ENCODE data around the gene NRIP1.

The NRIP1 gene

GRCh38 chr21:14955936-14956520 lies 108.8 kb downstream of the NRIP1 start:
- no peak overlapping the region for H3K4me3 ChIP-seq (ENCODE audit: insufficient read depth, low read length, poor library complexity, severe bottlenecking)
- H3K36me3 ChIP-seq (ENCODE audit: low read length) = no peaks in the 10 kb centered on the region
- no peak overlapping the region for H3K27ac ChIP-seq (ENCODE audit: low read depth, low read length)
- H3K9ac ChIP-seq (ENCODE audit: low read length) = no peak overlapping the region
- H3K27me3 ChIP-seq (ENCODE audit: low read length) = no peaks in the 10 kb centered on the region
- no peaks in the 10 kb centered on the region for H3F3A ChIP-seq (ENCODE audit: insufficient read depth)
- no peaks in the 10 kb centered on the region for H3K9me2 ChIP-seq (replicated peaks; ENCODE audit: insufficient read depth, low read length)
- no peak overlapping the region for H2AFZ ChIP-seq (ENCODE audit: low read depth, low read length, severe bottlenecking)
- no peak for TF ChIP-seq EZH2phosphoT487 (conservative IDR thresholded peaks at IDR 0.05; ENCODE audit: low read length)
- TF ChIP-seq, protein P1, sequence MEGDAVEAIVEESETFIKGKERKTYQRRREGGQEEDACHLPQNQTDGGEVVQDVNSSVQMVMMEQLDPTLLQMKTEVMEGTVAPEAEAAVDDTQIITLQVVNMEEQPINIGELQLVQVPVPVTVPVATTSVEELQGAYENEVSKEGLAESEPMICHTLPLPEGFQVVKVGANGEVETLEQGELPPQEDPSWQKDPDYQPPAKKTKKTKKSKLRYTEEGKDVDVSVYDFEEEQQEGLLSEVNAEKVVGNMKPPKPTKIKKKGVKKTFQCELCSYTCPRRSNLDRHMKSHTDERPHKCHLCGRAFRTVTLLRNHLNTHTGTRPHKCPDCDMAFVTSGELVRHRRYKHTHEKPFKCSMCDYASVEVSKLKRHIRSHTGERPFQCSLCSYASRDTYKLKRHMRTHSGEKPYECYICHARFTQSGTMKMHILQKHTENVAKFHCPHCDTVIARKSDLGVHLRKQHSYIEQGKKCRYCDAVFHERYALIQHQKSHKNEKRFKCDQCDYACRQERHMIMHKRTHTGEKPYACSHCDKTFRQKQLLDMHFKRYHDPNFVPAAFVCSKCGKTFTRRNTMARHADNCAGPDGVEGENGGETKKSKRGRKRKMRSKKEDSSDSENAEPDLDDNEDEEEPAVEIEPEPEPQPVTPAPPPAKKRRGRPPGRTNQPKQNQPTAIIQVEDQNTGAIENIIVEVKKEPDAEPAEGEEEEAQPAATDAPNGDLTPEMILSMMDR (IDR thresholded peaks at IDR 0.05; ENCODE audit: insufficient read depth, low read length, poor library complexity, severe bottlenecking) = no peak
- H3K79me2 ChIP-seq (ENCODE audit: insufficient read depth, low read length) = no peaks in the 10 kb centered on the region
- no peaks in the 10 kb centered on the region for H4K20me1 ChIP-seq (ENCODE audit: low read depth, low read length)
- no peaks in the 10 kb centered on the region for H3K9me3 ChIP-seq (ENCODE audit: insufficient read depth, low read length)
- H3K4me2 ChIP-seq (ENCODE audit: low read depth, low read length, poor library complexity, severe bottlenecking) = no peak overlapping the region

GRCh38 chr21:14952916-14953315 lies 111.9 kb downstream of the NRIP1 start:
- no peaks in the 10 kb centered on the region for H3K9me2 ChIP-seq (replicated peaks; ENCODE audit: insufficient read depth, low read length)
- no peaks in the 10 kb centered on the region for H3K79me2 ChIP-seq (ENCODE audit: insufficient read depth, low read length)
- no peak overlapping the region for H3K4me3 ChIP-seq (ENCODE audit: insufficient read depth, low read length, poor library complexity, severe bottlenecking)
- H3K27ac ChIP-seq (ENCODE audit: low read depth, low read length) = no peak overlapping the region
- no peaks in the 10 kb centered on the region for H3F3A ChIP-seq (ENCODE audit: insufficient read depth)
- no peak for TF ChIP-seq EZH2phosphoT487 (conservative IDR thresholded peaks at IDR 0.05; ENCODE audit: low read length)
- TF ChIP-seq, protein P1 (IDR thresholded peaks at IDR 0.05; ENCODE audit: insufficient read depth, low read length, poor library complexity, severe bottlenecking) = no peak
- H3K9me3 ChIP-seq (ENCODE audit: insufficient read depth, low read length) = no peaks in the 10 kb centered on the region
- H3K9ac ChIP-seq (ENCODE audit: low read length) = no peak overlapping the region
- H3K4me2 ChIP-seq (ENCODE audit: low read depth, low read length, poor library complexity, severe bottlenecking) = no peak overlapping the region
- no peaks in the 10 kb centered on the region for H3K27me3 ChIP-seq (ENCODE audit: low read length)
- H2AFZ ChIP-seq (ENCODE audit: low read depth, low read length, severe bottlenecking) = no peak overlapping the region
- no peaks in the 10 kb centered on the region for H3K36me3 ChIP-seq (ENCODE audit: low read length)
- no peaks in the 10 kb centered on the region for H4K20me1 ChIP-seq (ENCODE audit: low read depth, low read length)

DNA sequence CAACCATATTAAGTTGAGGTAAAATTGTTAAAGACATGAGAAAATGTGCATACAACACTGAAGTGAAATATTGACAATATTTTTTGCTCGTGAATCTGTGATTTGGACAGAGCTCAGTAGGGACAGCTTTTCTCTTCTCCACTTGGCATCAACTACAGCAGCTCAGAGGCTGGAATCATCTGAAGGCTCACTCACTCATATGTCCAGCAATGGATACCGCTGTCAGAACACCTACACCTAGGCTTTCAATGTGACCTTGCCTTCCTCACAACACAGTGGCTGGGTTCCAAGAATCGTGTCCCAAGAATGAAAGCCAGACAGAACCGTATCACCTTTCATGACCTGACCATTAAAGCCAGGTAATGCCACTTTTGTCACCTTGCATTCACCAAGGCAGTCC lies 115.2 kb downstream of the NRIP1 start:
- no peaks in the 10 kb centered on the region for H3K27me3 ChIP-seq (ENCODE audit: low read length)
- no peaks in the 10 kb centered on the region for H3K79me2 ChIP-seq (ENCODE audit: insufficient read depth, low read length)
- H3K9me2 ChIP-seq (replicated peaks; ENCODE audit: insufficient read depth, low read length) = no peaks in the 10 kb centered on the region
- H3K4me2 ChIP-seq (ENCODE audit: low read depth, low read length, poor library complexity, severe bottlenecking) = no peak overlapping the region
- no peaks in the 10 kb centered on the region for H4K20me1 ChIP-seq (ENCODE audit: low read depth, low read length)
- H2AFZ ChIP-seq (ENCODE audit: low read depth, low read length, severe bottlenecking) = no peak overlapping the region
- no peak for TF ChIP-seq EZH2phosphoT487 (conservative IDR thresholded peaks at IDR 0.05; ENCODE audit: low read length)
- TF ChIP-seq, protein P1 (IDR thresholded peaks at IDR 0.05; ENCODE audit: insufficient read depth, low read length, poor library complexity, severe bottlenecking) = no peak
- no peaks in the 10 kb centered on the region for H3F3A ChIP-seq (ENCODE audit: insufficient read depth)
- H3K27ac ChIP-seq (ENCODE audit: low read depth, low read length) = no peak overlapping the region
- no peaks in the 10 kb centered on the region for H3K36me3 ChIP-seq (ENCODE audit: low read length)
- H3K9ac ChIP-seq (ENCODE audit: low read length) = no peak overlapping the region
- H3K4me3 ChIP-seq (ENCODE audit: insufficient read depth, low read length, poor library complexity, severe bottlenecking) = no peak overlapping the region
- H3K9me3 ChIP-seq (ENCODE audit: insufficient read depth, low read length) = no peaks in the 10 kb centered on the region

Measured in SU-DHL-6 (cell line).